Urinary bladder (tissue), 4 donors: ENCODE measurements around the gene ARL8B. TPM values are rescaled to one million over a fixed set of nuclear protein-coding genes. Genes with fewer than 3 reads are reported as not detected.

Experiments used
- DNase-seq: peaks from one replicate; pipeline ENCODE4 v3.0.0-alpha.2; 2015; ENCODE audit errors: extremely low spot score
- H3K27ac ChIP-seq: one replicate; pipeline ENCODE4 v1.5.1; 2013; ENCODE audit warnings: low read depth, mild to moderate bottlenecking, moderate library complexity
- H3K36me3 ChIP-seq: one replicate; pipeline ENCODE4 v1.6.1; 2013; ENCODE audit warnings: mild to moderate bottlenecking, moderate library complexity; ENCODE audit not compliant: insufficient read depth
- H3K4me1 ChIP-seq: one replicate; pipeline ENCODE4 v1.6.1; 2013; ENCODE audit warnings: mild to moderate bottlenecking, moderate library complexity; ENCODE audit not compliant: insufficient read depth
- H3K4me3 ChIP-seq: one replicate; pipeline ENCODE4 v1.5.1; 2013; ENCODE audit warnings: low read depth, low read length
- WGBS: extraction: QIAGEN DNeasy Blood & Tissue Kit; methylation state at CpG from one replicate; pipeline ENCODE4 v1.1.7; 2013; 5-methylcytosine and 5-hydroxymethylcytosine counted together
- polyA plus RNA-seq: library from polyadenylated mRNA; stranded (reverse); fragments of 200-250 nt; gene quantifications from one replicate; pipeline ENCODE4 v1.2.3, GENCODE V29; 2013
- total RNA-seq: library from RNA; depleted of rRNA; stranded (reverse); fragments of >200 nt; gene quantifications from one replicate; pipeline ENCODE4 v1.2.3, GENCODE V29; 2014
- donor health status: healthy with polysubstance abuse.
- donor health status: healthy.

The ARL8B gene
- total and polyA plus RNA-seq, 2 donors = 58.9 to 91.3 TPM

GRCh38 chr3:5205165-5205941, 83.3 kb downstream of the ARL8B start:
- 87% methylated on average over 7 of the region's 7 CpGs for WGBS
- H3K4me1 ChIP-seq = no peaks in the 10 kb centered on the region
- DNase-seq = no peak
- H3K4me3 ChIP-seq = no peak overlapping the region
- peaks cover 17% of the 10 kb centered on the region for H3K36me3 ChIP-seq
- H3K27ac ChIP-seq = no peak overlapping the region

DNA sequence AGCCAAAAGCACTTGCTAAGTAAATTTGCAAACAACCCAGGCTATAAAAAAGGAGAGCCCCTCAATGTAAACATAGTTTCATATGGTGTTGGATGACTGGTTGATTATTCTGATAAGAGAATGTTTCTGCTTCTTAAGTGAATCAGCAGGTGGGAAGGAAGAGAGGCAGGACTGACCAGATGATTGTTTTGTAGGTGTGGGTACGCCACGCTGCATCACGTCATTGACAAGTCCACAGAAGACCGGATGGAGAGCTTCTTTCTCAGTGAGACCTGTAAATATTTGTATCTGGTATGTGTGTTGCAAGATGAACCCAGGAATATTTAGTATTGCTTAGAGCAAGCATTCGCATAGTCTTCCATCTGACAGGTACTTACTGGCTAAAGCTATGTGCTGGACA, 88.8 kb downstream of the ARL8B start:
- WGBS = 86% methylated on average over 5 of the region's 5 CpGs

GRCh38 chr3:5212628-5213573, 90.8 kb downstream of the ARL8B start:
- WGBS = 86% methylated on average over 9 of the region's 9 CpGs
- DNase-seq = no peak
- H3K4me1 ChIP-seq = no peaks in the 10 kb centered on the region
- H3K36me3 ChIP-seq = peaks cover 14% of the 10 kb centered on the region
- H3K4me3 ChIP-seq = no peak overlapping the region
- no peak overlapping the region for H3K27ac ChIP-seq

More for the DNA sequence above, 88.8 kb downstream of the ARL8B start:
- no peak overlapping the region for H3K4me3 ChIP-seq
- no peak overlapping the region for H3K27ac ChIP-seq
- peaks cover 17% of the 10 kb centered on the region for H3K36me3 ChIP-seq
- H3K4me1 ChIP-seq = no peaks in the 10 kb centered on the region
- DNase-seq = no peak

DNA sequence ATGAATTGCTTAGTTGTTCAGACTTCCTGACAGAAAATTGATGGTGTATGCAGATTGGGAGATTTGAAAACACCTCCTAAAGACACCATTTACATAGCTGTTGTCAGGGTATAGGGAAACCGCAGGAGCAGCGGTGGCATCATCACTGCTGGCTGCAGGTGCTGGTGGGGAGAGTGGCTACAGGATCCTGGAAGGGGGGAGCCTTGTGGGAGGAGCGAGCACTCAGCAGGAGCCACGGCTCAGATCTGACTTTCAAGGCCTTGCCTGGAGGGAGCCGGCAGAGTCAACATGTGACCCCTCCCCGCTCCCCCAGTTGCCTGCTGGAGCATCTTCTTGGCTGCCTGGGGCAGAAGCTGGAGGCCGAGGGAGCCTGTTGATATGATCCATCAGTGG, 91.5 kb downstream of the ARL8B start:
- peaks cover 11% of the 10 kb centered on the region for H3K36me3 ChIP-seq
- no peak for DNase-seq
- 73% methylated on average over 7 of the region's 7 CpGs for WGBS
- H3K27ac ChIP-seq = no peak overlapping the region
- no peaks in the 10 kb centered on the region for H3K4me1 ChIP-seq
- no peak overlapping the region for H3K4me3 ChIP-seq

- 76% methylated on average over 9 of the region's 9 CpGs for WGBS
- Histone ChIP-seq H3K4me3 (no peak overlapping the region), H3K27ac (no peak overlapping the region), H3K36me3 (peaks cover 11% of the 10 kb centered on the region), H3K4me1 (no peaks in the 10 kb centered on the region)
- no peak for DNase-seq
These were observed 92.3 kb downstream of the ARL8B start for GRCh38 chr3:5214352-5214751.

DNA sequence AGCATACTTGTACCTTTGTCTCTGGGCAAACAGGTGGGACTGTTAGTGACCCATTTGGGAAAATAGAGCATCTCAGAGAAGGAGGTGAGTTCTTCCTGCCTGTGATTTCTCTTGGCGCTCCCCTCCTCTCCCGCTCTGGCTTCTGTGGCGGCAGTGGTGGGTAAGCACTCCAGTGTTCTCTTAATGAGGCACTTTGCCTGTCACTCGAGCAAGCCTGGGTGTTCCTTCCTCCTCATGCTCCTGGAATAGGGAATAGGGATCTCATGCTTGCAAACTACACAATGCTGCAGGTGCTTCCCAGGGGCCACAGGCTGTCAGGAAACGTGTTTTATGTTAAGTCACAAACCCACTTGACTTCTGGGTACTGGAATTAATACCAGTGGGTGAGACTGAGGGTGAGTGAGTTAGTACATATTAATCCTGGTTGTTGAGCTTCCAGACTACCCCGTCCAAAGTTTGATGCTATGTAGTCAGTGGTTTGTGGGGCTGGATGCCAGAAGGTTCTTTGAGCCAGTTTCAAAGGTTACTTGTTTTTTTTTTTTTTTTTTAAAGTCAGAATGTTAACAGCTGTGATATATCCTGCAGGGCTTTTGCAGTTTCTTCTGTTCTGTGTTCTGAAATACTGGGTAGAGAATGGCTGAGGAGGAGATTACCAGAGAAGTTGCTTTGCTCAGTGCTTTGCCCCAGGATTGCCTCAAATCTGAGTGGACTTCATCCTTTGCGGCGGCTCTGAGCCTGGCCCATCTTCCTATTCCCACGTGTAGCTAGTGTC, 95.9 kb downstream of the ARL8B start:
- 50% methylated on average over 9 of the region's 9 CpGs for WGBS
- DNase-seq = no peak
- H3K27ac ChIP-seq = no peak overlapping the region
- no peaks in the 10 kb centered on the region for H3K4me1 ChIP-seq
- no peak overlapping the region for H3K4me3 ChIP-seq
- H3K36me3 ChIP-seq = peaks cover 8% of the 10 kb centered on the region

- Histone ChIP-seq H3K36me3 (peaks cover 6% of the 10 kb centered on the region), H3K4me3 (no peak overlapping the region), H3K27ac (no peak overlapping the region), H3K4me1 (no peaks in the 10 kb centered on the region)
- WGBS = 59% methylated on average over 5 of the region's 5 CpGs
- no peak for DNase-seq
These were observed 96.7 kb downstream of the ARL8B start for GRCh38 chr3:5218815-5219214.

DNA sequence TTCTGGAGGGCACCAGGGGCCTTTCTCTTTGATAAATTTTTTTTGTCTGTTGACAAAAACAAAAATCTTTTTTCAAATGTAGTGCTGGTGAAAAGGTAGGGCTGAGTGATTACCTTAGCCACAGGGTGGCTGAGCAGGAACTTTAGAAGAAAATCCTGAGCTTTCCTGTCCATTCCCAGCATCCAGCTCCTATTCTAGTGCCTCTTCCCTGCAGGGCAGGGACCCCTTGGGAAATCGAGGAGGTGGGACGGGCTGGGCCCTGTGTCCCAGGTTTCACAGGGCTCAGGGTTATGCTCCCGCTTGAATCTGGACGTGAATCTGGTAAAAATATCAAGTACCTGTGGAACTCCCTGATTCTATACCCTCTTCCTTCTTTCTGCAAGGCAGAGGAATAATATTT, 97.1 kb downstream of the ARL8B start:
- Histone ChIP-seq H3K27ac (no peak overlapping the region), H3K4me3 (no peak overlapping the region), H3K36me3 (peaks cover 6% of the 10 kb centered on the region), H3K4me1 (no peaks in the 10 kb centered on the region)
- no peak for DNase-seq
- 89% methylated on average over 4 of the region's 4 CpGs for WGBS

DNA sequence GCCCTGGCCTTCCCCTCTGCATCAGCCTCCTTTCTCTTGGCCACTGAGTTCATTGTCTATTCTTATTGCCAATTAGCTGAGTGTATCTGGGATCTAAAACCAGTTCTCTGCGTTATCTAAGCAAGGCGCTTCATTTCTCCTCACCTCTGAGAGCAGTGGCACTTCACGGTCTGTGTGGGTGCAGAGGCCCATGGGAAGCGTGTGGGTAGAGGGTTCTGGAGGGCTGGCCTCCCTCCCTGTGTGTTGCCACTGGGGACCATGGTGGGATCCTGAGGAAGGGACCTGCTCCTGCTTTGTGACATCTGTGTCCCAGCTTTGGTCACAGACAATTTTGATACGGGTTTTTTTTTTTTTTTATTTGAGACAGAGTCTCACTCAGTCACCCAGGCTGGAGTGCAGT, 98.1 kb downstream of the ARL8B start:
- DNase-seq = no peak
- 73% methylated on average over 5 of the region's 5 CpGs for WGBS
- Histone ChIP-seq H3K4me1 (no peaks in the 10 kb centered on the region), H3K36me3 (peaks cover 4% of the 10 kb centered on the region), H3K4me3 (no peak overlapping the region), H3K27ac (no peak overlapping the region)

DNA sequence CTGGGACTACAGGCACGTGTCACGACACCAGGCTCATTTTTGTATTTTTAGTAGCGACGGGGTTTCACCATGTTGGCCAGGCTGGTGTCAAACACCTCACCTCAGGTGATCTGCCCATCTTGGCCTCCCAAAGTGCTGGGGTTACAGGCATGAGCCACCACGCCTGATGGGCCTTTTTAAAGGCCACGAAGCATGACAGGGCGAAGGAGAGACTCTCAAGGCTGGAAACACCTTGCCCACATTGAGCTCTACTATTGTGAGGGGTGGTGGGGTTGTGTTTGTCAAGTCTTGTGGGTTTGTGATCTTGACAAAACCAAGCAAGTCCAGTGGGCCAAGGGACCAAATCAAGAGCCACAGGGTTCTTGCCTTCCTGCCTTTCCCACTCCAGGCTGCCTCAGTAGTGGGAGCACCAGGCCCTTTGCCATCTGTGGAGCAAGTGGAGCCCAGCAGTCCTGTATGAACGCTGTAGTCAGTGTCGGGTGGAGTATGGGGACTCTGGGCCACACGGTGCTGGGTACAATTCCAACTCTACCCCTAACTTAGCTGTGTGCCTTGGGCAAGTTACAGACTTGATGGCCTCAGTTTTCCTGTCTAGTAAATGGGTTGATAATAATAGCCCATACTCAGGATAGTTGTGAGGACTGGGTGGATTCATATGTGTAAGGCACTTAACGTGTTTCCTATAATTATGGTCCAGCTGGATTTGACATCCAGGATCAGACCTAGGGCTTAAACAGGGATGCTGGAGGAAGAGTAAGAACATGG, 98.8 kb downstream of the ARL8B start:
- H3K27ac ChIP-seq = no peak overlapping the region
- 83% methylated on average over 11 of the region's 11 CpGs for WGBS
- H3K36me3 ChIP-seq = no peaks in the 10 kb centered on the region
- no peak overlapping the region for H3K4me3 ChIP-seq
- no peak for DNase-seq
- no peaks in the 10 kb centered on the region for H3K4me1 ChIP-seq

DNA sequence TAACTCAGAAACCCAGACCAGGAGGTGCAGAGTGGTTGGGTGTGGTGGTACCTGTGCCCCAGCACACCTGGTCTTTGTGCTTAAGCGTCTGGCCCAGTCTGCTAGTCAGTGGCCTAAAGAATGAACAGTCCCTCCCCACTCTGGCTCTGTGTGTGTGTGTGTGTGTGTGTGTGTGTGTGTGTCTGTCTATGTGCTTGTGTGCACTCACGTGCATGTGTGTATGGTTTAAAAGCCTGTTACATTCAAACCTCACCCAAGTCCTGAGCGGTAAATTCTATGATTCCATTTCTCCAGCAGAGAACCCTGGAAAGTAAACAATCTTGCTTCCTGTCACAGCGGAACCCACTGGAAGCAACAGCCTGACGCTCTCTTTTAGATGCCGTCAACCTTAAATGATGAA, 99.6 kb downstream of the ARL8B start:
- H3K27ac ChIP-seq = no peak overlapping the region
- WGBS = 47% methylated on average over 6 of the region's 6 CpGs
- no peaks in the 10 kb centered on the region for H3K4me1 ChIP-seq
- DNase-seq = no peak
- H3K4me3 ChIP-seq = no peak overlapping the region
- H3K36me3 ChIP-seq = no peaks in the 10 kb centered on the region

DNA sequence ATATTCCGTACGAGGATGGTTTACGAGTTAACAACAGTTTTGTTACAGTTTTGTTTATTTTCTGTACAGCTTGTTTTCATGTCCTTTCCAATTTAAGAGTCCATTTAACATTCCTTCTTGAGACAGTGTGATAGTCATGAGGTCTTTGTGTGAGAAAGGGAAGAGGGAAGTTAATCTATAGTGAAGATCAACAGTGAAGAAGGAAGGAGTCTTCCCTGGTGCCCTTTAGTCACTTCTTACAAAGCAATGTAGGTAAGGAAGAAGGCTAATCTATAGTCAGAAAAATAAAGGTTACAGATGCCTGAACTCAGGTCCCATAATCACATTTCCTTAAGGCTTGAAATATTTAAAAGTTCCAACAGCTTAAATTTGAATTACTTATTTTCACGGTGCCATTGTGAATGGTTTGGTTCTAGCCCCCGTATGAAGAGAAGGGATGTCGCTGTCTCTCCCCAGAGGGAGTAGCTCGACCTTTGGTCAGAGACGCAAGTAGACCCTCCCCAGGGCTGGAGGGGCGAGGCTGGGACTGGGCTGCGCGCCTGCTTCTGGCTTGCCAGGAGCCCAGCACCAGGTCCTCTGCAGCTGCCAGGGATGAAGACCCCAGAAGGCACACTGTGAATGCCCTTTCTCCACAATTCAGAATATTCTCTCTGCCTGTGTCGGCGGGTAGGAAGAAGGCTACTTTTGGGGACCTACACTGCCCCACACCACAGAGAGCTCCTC, 100.4 kb downstream of the ARL8B start:
- Histone ChIP-seq H3K27ac (no peak overlapping the region), H3K4me3 (no peak overlapping the region), H3K4me1 (no peaks in the 10 kb centered on the region), H3K36me3 (no peaks in the 10 kb centered on the region)
- DNase-seq = no peak
- 84% methylated on average over 13 of the region's 13 CpGs for WGBS
